Measurements from ENCODE around the gene GLCE. TPM values are rescaled to one million over a fixed set of nuclear protein-coding genes. Genes with fewer than 3 reads are reported as not detected.

Gene GLCE
- total and polyA plus RNA-seq, 9 of the 15 experiments (the other 6 are each of a cell fraction or from before 2014, with no cell fraction given) = 4.6 to 12.3 (median 10.6) TPM

- H3K36me3 ChIP-seq (ENCODE audit: control insufficient read depth, insufficient read depth, low read length) = no peaks in the 10 kb centered on the region
- BruUV-seq (replicated peaks) = no TSS peak
- in situ Hi-C loops (cut with MboI) (no loop called here), intact Hi-C loops (cut with micrococcal nuclease) (no loop called here)
- no peaks in the 10 kb centered on the region for H3K9me1 ChIP-seq (ENCODE audit: control insufficient read depth, insufficient read depth, low read length)
- no peak for FAIRE-seq
- H3K79me2 ChIP-seq (ENCODE audit: control insufficient read depth, insufficient read depth, low read length) = no peaks in the 10 kb centered on the region
- CTCF ChIA-PET (ENCODE audit: low intra/inter-chr PET ratio) = no interaction called here
- peaks cover 5% of the 10 kb centered on the region; the same call in 1 of the 2 replicates for H4K20me1 ChIP-seq (replicated peaks; ENCODE audit: control insufficient read depth, insufficient read depth, low read length)
- WGBS (ENCODE audit: insufficient coverage, low coverage, missing lambda C conversion rate) = 0% methylated on average over 7 of the region's 7 CpGs
- no peak for ATAC-seq
- DNase-seq (ENCODE audit: extremely low read depth in 1 of 4, low spot score in 3 of 4) = no peak
- H3K27ac ChIP-seq (ENCODE audit: extremely low read depth, low read depth, low read length) = no peak overlapping the region
- no peak overlapping the region for H3K4me2 ChIP-seq (ENCODE audit: insufficient read depth, low read length)
- H3K4me3 ChIP-seq = no peak overlapping the region
- TF ChIP-seq CLOCK (CRISPR knock-in tag; IDR thresholded peaks at IDR 0.05; ENCODE audit: borderline replicate concordance) = no peak
- no peak for TF ChIP-seq SNAPC5 (CRISPR knock-in tag; IDR thresholded peaks at IDR 0.05)
- TF ChIP-seq L3MBTL2 (IDR thresholded peaks at IDR 0.05) = no peak
- TF ChIP-seq TOE1 (IDR thresholded peaks at IDR 0.05; ENCODE audit: borderline replicate concordance) = no peak
- TF ChIP-seq TOE1 (CRISPR knock-in tag; IDR thresholded peaks at IDR 0.05; ENCODE audit: borderline replicate concordance, low read depth) = no peak
- TF ChIP-seq NCOA4 (IDR thresholded peaks at IDR 0.05; ENCODE audit: partially characterized antibody) = no peak
- H3K27me3 ChIP-seq (ENCODE audit: control insufficient read depth in 2 of 2, insufficient read depth in 2 of 2, low read length in 2 of 2) = peaks cover 25 to 59% of the 10 kb centered on the region in 2 experiments
- peaks cover 0 to 4% of the 10 kb centered on the region in 2 experiments; a peak in 1 of 5 replicates for H3K4me1 ChIP-seq (replicated peaks in 1 of 2; ENCODE audit: control insufficient read depth in 2 of 2, insufficient read depth in 2 of 2, low read length in 2 of 2)
- POLR2A ChIA-PET = interaction anchor here (0.5 kb wide), 1 partner anchor 1216 kb away, joined by 3 read pairs; no protein-coding TSS in a partner anchor
- no peak overlapping the region for H2AFZ ChIP-seq (ENCODE audit: low read depth, low read length)
- H3K9ac ChIP-seq (ENCODE audit: insufficient read depth in 1 of 2, low read depth in 2 of 2, low read length in 2 of 2) = no peak overlapping the region
- H3K9me3 ChIP-seq (replicated peaks; ENCODE audit: control insufficient read depth, insufficient read depth, low read depth, low read length) = no peaks in the 10 kb centered on the region
Observed at GRCh38 chr15:69318033-69318432, 157.6 kb downstream of the GLCE start.
